Neural cell (in vitro differentiated cells): ENCODE measurements around the gene ZNF383.

ENCODE experiments used
- POLR2AphosphoS5 ChIP-seq: IDR thresholded peaks from 2 replicates; pipeline ENCODE4 v1.6.1; 2012
- RAD21 ChIP-seq: fragments of 450-650 bp; conservative IDR thresholded peaks from 2 replicates; pipeline ENCODE4 v1.6.1; 2014; ENCODE audit warnings: antibody characterized with exemption, mild to moderate bottlenecking, moderate library complexity
- TF ChIP-seq, protein P1 (sequence below): fragments of 450-650 bp; IDR thresholded peaks from 2 replicates; pipeline ENCODE4 v1.5.1; 2014; ENCODE audit warnings: antibody characterized with exemption, mild to moderate bottlenecking, moderate library complexity; ENCODE audit not compliant: poor library complexity, severe bottlenecking
- TF ChIP-seq, protein P2 (sequence below): IDR thresholded peaks from 2 replicates; pipeline ENCODE4 v1.6.1; 2012; ENCODE audit warnings: borderline replicate concordance

DNA sequence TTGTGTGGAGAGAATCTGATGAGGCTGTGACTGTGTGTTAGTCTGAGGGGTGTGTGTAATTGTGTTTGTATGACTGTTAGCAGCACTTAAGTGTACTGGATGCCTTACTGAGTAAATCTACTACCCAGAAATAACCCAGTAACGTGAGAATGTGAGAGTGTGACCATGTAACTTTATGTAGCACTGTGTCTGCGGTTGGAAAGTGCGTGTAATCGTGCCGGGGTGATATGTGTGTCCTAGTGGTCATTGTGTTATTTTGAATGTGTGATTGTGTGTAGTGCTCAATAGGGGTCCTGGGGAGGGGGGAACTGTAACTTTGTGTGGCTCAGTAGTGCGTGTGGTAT is 550 bp downstream of the ZNF383 start:
- TF ChIP-seq, protein P1, sequence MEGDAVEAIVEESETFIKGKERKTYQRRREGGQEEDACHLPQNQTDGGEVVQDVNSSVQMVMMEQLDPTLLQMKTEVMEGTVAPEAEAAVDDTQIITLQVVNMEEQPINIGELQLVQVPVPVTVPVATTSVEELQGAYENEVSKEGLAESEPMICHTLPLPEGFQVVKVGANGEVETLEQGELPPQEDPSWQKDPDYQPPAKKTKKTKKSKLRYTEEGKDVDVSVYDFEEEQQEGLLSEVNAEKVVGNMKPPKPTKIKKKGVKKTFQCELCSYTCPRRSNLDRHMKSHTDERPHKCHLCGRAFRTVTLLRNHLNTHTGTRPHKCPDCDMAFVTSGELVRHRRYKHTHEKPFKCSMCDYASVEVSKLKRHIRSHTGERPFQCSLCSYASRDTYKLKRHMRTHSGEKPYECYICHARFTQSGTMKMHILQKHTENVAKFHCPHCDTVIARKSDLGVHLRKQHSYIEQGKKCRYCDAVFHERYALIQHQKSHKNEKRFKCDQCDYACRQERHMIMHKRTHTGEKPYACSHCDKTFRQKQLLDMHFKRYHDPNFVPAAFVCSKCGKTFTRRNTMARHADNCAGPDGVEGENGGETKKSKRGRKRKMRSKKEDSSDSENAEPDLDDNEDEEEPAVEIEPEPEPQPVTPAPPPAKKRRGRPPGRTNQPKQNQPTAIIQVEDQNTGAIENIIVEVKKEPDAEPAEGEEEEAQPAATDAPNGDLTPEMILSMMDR = no peak
- TF ChIP-seq POLR2AphosphoS5 = no peak
- no peak for TF ChIP-seq RAD21
- TF ChIP-seq, protein P2, sequence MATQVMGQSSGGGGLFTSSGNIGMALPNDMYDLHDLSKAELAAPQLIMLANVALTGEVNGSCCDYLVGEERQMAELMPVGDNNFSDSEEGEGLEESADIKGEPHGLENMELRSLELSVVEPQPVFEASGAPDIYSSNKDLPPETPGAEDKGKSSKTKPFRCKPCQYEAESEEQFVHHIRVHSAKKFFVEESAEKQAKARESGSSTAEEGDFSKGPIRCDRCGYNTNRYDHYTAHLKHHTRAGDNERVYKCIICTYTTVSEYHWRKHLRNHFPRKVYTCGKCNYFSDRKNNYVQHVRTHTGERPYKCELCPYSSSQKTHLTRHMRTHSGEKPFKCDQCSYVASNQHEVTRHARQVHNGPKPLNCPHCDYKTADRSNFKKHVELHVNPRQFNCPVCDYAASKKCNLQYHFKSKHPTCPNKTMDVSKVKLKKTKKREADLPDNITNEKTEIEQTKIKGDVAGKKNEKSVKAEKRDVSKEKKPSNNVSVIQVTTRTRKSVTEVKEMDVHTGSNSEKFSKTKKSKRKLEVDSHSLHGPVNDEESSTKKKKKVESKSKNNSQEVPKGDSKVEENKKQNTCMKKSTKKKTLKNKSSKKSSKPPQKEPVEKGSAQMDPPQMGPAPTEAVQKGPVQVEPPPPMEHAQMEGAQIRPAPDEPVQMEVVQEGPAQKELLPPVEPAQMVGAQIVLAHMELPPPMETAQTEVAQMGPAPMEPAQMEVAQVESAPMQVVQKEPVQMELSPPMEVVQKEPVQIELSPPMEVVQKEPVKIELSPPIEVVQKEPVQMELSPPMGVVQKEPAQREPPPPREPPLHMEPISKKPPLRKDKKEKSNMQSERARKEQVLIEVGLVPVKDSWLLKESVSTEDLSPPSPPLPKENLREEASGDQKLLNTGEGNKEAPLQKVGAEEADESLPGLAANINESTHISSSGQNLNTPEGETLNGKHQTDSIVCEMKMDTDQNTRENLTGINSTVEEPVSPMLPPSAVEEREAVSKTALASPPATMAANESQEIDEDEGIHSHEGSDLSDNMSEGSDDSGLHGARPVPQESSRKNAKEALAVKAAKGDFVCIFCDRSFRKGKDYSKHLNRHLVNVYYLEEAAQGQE = no peak
